ENCODE data around the gene MND1.
"Not testable (repeated sequence)": the region's sequence is repeated elsewhere in the genome, so short reads cannot be mapped to it uniquely, and the experiment has no call there.

The MND1 gene

DNA sequence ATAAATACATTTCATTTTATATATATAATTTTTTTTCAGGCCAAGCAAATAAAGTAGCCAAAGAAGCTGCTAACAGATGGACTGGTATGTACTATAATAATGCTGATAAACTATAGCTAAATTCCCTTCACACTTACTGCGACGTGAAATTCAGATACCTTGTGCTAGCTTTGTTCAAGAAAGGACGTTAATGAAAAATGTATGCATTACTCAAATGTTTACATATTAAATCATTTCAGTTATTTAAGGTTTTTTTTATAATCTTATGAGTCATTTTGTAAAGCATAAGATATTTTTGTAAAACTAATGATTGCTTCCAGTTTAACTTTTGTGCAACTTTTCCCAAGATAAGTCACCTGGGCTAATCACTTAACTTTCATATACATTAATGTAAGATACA lies 64.4 kb downstream of the MND1 start:
- Histone ChIP-seq H3K36me3 (ENCODE audit: insufficient read depth, low read length) (no peaks in the 10 kb centered on the region), H3K4me2 (ENCODE audit: low read length) (no peak overlapping the region), H3K4me1 (ENCODE audit: control insufficient read depth, insufficient read depth, low read length) (peaks cover 15% of the 10 kb centered on the region), H3K9ac (ENCODE audit: low read depth, low read length) (no peak overlapping the region), H3K9me3 (replicated peaks; ENCODE audit: low read length) (no peaks in the 10 kb centered on the region), H3K27me3 (ENCODE audit: control insufficient read depth, insufficient read depth, low read length) (no peaks in the 10 kb centered on the region), H3K4me3 (ENCODE audit: low read length) (no peak overlapping the region)

DNA sequence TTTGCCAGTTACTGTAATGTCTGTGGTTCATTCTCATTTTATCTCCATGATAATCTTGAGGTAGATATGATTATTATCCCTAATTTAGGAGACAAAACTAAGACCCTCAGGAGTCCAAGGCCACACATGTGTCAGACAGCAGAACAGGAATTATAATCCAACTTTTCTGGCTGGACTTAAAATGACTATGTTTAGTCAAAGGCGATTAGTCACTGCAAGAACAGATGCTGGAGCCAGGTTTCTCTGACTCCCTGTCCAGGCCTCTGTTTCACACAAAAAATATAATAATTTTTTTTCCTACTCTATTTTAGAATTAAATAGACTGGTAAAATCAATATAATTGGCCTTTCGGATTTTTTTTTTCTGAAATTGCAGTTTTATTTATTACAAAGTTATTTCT lies 64.9 kb downstream of the MND1 start:
- no peaks in the 10 kb centered on the region for H3K9me3 ChIP-seq (replicated peaks; ENCODE audit: low read length)
- no peak overlapping the region for H3K4me3 ChIP-seq (ENCODE audit: low read length)
- H3K4me1 ChIP-seq (ENCODE audit: control insufficient read depth, insufficient read depth, low read length), result peaks cover 15% of the 10 kb centered on the region
- peak overlapping the region; percentile 35 for H3K9ac ChIP-seq (ENCODE audit: low read depth, low read length)
- H3K4me2 ChIP-seq (ENCODE audit: low read length), result peak overlapping the region; percentile 38
- H3K36me3 ChIP-seq (ENCODE audit: insufficient read depth, low read length), result no peaks in the 10 kb centered on the region
- no peaks in the 10 kb centered on the region for H3K27me3 ChIP-seq (ENCODE audit: control insufficient read depth, insufficient read depth, low read length)

DNA sequence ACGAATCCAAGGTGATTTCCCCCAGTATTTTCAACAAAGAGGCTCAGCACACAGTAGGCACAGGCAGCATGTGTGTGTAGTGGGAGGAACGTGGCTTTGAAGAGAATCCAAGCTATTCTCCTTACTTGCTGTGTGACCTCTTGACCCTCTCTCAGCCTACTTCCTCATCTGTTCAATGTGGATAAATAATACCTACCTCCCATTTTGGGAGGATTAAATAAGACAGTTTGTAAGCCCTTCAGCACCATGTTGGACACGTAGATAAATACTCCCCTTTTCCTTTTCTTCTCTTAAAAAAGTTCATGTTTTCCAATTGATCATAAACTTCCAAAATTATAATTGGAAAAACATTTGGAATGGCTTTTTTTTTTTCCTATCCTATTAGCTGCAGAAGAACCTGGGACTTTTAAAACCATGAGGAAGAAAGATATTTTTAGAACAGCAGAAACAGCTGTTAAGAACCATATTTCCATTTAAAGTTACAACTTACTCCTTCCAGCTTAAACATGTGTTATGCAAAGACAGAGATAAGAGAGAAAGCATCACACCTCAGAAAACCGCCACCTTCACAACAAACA lies 65.5 kb downstream of the MND1 start:
- H3K4me2 ChIP-seq (ENCODE audit: low read length), result peak overlapping the region; percentile 38
- no peaks in the 10 kb centered on the region for H3K9me3 ChIP-seq (replicated peaks; ENCODE audit: low read length)
- H3K27me3 ChIP-seq (ENCODE audit: control insufficient read depth, insufficient read depth, low read length), result no peaks in the 10 kb centered on the region
- peaks cover 15% of the 10 kb centered on the region for H3K4me1 ChIP-seq (ENCODE audit: control insufficient read depth, insufficient read depth, low read length)
- H3K9ac ChIP-seq (ENCODE audit: low read depth, low read length), result peak overlapping the region; percentile 35
- H3K4me3 ChIP-seq (ENCODE audit: low read length), result no peak overlapping the region
- H3K36me3 ChIP-seq (ENCODE audit: insufficient read depth, low read length), result no peaks in the 10 kb centered on the region

DNA sequence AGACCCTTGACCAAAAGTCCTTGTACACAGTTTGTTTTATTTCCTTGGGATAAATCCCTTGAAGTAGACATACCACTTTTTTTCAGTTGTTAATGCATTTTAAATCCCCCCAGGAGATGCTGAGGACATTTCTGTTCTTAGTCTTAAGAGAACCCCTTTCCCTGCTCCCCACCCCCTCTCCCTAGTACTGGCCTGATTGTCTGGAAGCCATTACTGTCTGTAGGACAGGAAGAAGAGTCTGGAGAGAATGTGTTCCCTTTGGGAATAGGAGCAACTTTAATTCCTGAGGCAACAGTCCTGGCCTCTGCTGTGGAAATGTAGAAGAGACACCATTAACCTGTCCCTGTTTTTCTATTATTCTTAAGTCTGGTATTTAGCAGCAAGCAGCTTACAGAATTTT lies 69.4 kb downstream of the MND1 start:
- no peak overlapping the region for H3K4me3 ChIP-seq (ENCODE audit: low read length)
- no peaks in the 10 kb centered on the region for H3K27me3 ChIP-seq (ENCODE audit: control insufficient read depth, insufficient read depth, low read length)
- H3K4me1 ChIP-seq (ENCODE audit: control insufficient read depth, insufficient read depth, low read length), result peaks cover 14% of the 10 kb centered on the region
- H3K4me2 ChIP-seq (ENCODE audit: low read length), result no peak overlapping the region
- no peaks in the 10 kb centered on the region for H3K36me3 ChIP-seq (ENCODE audit: insufficient read depth, low read length)
- H3K9me3 ChIP-seq (replicated peaks; ENCODE audit: low read length), result no peaks in the 10 kb centered on the region
- H3K9ac ChIP-seq (ENCODE audit: low read depth, low read length), result no peak overlapping the region

DNA sequence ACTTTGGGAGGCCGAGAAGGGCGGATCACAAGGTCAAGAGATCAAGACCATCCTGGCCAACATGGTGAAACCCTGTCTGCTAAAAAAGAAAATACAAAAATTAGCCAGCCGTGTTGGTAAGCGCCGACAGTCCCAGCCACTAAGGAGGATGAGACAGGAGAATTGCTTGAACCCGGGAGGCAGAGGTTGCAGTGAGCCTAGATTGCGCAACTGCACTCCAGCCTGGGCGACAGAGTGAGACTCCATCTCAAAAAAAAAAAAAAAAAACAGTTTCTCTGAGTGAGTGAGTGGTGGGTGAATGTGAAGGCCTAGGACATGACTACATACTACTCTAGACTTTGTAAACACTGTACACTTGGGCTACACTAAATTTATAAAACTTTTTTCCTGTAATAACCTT lies 72.0 kb downstream of the MND1 start:
- H3K9ac ChIP-seq (ENCODE audit: low read depth, low read length); H3K4me1 ChIP-seq (ENCODE audit: control insufficient read depth, insufficient read depth, low read length); H3K27me3 ChIP-seq (ENCODE audit: control insufficient read depth, insufficient read depth, low read length); H3K4me3 ChIP-seq (ENCODE audit: low read length); H3K36me3 ChIP-seq (ENCODE audit: insufficient read depth, low read length); H3K9me3 ChIP-seq (replicated peaks; ENCODE audit: low read length); H3K4me2 ChIP-seq (ENCODE audit: low read length): not testable (repeated sequence)

DNA sequence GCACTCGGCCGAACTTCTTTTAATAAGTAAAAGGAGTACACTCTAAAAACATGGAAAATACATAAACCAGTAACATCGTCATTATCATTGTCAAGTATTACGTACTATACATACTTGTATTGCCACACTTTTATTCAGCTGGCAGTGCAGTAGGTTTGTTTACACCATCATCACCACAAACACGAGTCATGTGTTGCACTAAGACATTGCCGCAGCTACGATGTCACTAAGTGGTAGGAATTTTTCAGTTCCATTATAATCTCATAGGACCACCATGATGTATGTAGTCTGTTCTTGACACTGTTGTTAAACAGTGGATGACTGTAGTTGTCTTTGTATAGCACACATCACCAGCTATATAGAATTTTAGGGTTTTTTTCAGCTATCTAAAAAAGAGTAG lies 73.6 kb downstream of the MND1 start:
- no peaks in the 10 kb centered on the region for H3K36me3 ChIP-seq (ENCODE audit: insufficient read depth, low read length)

DNA sequence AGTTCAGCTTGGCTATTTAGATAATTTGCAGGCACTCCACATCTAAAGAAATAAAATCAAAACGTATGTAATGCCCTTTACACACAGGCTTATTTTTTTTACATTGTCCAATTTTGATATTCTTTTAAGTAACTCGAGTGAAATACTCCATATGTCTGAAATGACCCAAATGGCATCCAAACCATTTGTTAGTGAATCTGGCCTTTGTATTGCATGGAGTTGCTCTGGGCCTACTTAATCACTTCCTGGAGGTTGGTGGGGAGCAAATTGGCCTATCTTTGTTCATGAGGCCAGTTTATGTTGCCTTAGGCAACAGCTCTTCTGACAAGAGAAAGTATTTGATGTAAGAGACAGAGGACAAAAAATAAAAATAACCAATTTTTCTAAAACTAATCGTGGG lies 74.1 kb downstream of the MND1 start:
- no peak overlapping the region for H3K4me2 ChIP-seq (ENCODE audit: low read length)
- no peak overlapping the region for H3K9ac ChIP-seq (ENCODE audit: low read depth, low read length)
- H3K9me3 ChIP-seq (replicated peaks; ENCODE audit: low read length), result no peaks in the 10 kb centered on the region
- H3K27me3 ChIP-seq (ENCODE audit: control insufficient read depth, insufficient read depth, low read length), result no peaks in the 10 kb centered on the region
- H3K4me1 ChIP-seq (ENCODE audit: control insufficient read depth, insufficient read depth, low read length), result no peaks in the 10 kb centered on the region
- H3K4me3 ChIP-seq (ENCODE audit: low read length), result no peak overlapping the region
- H3K36me3 ChIP-seq (ENCODE audit: insufficient read depth, low read length), result no peaks in the 10 kb centered on the region

More for the DNA sequence above, 73.6 kb downstream of the MND1 start:
- H3K27me3 ChIP-seq (ENCODE audit: control insufficient read depth, insufficient read depth, low read length), result no peaks in the 10 kb centered on the region
- H3K9me3 ChIP-seq (replicated peaks; ENCODE audit: low read length), result no peaks in the 10 kb centered on the region
- no peak overlapping the region for H3K9ac ChIP-seq (ENCODE audit: low read depth, low read length)
- H3K4me2 ChIP-seq (ENCODE audit: low read length), result no peak overlapping the region
- no peaks in the 10 kb centered on the region for H3K4me1 ChIP-seq (ENCODE audit: control insufficient read depth, insufficient read depth, low read length)
- no peak overlapping the region for H3K4me3 ChIP-seq (ENCODE audit: low read length)

DNA sequence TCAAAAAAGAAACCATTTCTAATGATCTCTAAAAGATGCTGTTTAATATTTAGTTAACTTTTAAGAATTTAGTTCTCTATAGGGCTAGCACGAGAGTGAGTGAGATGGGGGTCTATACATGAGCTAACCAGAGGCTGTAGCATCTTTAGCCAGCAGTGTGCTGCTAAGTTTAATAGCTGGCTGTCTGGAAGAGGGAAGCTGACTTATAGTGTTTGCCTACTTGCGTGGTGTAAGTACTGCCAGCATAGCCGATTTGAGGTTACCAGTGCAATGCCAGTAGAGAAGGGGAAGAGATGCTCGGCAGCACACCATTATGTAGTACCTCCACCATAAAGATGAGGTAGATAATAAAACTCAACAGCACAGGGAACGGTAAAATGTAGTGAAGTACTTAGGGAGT lies 74.5 kb downstream of the MND1 start:
- no peak overlapping the region for H3K9ac ChIP-seq (ENCODE audit: low read depth, low read length)
- H3K27me3 ChIP-seq (ENCODE audit: control insufficient read depth, insufficient read depth, low read length), result no peaks in the 10 kb centered on the region
- H3K4me2 ChIP-seq (ENCODE audit: low read length), result no peak overlapping the region
- no peaks in the 10 kb centered on the region for H3K9me3 ChIP-seq (replicated peaks; ENCODE audit: low read length)
- H3K4me1 ChIP-seq (ENCODE audit: control insufficient read depth, insufficient read depth, low read length), result no peaks in the 10 kb centered on the region
- H3K4me3 ChIP-seq (ENCODE audit: low read length), result no peak overlapping the region
- no peaks in the 10 kb centered on the region for H3K36me3 ChIP-seq (ENCODE audit: insufficient read depth, low read length)

DNA sequence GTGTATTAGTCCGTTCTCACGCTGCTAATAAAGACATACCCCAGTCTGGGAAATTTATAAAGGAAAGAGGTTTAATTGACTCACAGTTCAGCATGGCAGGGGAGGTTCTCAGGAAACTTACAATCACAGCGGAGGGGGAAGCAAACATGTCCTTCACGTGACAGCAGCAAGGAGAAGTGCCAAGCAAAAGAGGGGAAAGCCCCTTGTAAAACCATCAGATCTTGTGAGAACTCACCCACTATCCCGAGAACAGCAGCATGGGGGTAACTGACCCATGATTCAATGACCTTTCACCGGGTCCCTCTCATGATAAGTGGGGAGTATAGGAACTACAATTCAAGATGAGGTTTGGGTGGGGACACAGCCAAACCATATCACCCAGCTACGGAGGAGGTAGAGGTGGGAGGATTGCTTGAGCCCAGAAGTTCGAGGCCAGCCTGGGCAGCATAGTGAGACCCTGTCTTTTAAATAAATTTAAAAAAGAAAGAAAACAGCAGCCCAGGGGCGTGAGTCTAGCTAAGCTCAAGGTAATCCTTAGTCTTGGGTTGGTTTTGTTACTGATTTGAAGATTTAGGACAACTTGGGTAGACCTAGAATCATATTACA lies 75.3 kb downstream of the MND1 start:
- no peaks in the 10 kb centered on the region for H3K27me3 ChIP-seq (ENCODE audit: control insufficient read depth, insufficient read depth, low read length)
- no peak overlapping the region for H3K9ac ChIP-seq (ENCODE audit: low read depth, low read length)
- H3K4me1 ChIP-seq (ENCODE audit: control insufficient read depth, insufficient read depth, low read length), result no peaks in the 10 kb centered on the region
- no peak overlapping the region for H3K4me2 ChIP-seq (ENCODE audit: low read length)
- no peaks in the 10 kb centered on the region for H3K9me3 ChIP-seq (replicated peaks; ENCODE audit: low read length)
- H3K36me3 ChIP-seq (ENCODE audit: insufficient read depth, low read length), result no peaks in the 10 kb centered on the region
- no peak overlapping the region for H3K4me3 ChIP-seq (ENCODE audit: low read length)

DNA sequence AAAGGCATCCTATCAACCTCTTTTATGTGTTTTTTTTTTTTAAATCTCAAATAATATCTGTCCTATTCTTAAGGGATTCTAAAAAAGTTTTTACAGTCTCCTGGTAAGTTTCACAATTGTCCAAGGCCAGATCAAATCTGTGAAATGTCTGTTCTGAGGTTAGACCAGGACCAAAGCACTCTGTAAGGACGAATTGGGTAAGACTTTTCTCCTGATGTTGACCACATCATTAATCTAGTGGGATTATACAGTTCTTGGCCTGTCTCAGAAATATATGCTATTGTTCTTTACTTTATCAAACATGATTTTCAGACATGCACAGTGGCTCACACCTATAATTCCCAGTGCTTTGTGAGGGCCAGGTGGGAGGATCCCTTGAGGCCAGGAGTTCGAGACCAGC lies 75.9 kb downstream of the MND1 start:
- no peak overlapping the region for H3K4me2 ChIP-seq (ENCODE audit: low read length)

DNA sequence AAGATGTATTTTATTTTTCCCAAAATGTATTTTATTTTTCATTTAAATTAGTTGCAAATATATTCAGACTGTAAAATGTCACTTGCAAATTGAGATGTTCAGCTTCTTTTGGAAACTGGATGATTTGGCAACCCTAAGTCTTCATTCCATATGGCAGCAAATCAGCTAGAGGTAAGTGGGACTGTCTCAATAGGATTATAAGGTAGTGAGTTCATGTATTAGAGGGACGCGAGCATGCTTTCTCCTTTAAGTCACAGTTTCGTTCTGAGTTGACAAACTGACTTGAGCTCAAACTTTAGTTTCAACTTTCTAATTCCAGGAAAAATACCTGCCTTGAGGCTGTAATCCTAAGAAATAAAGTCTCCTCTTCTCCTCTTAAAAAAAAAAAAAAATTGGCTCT lies 77.5 kb downstream of the MND1 start:
- Histone ChIP-seq H3K36me3 (ENCODE audit: insufficient read depth, low read length) (no peaks in the 10 kb centered on the region), H3K9ac (ENCODE audit: low read depth, low read length) (no peak overlapping the region), H3K4me3 (ENCODE audit: low read length) (no peak overlapping the region), H3K27me3 (ENCODE audit: control insufficient read depth, insufficient read depth, low read length) (no peaks in the 10 kb centered on the region), H3K4me2 (ENCODE audit: low read length) (no peak overlapping the region), H3K9me3 (replicated peaks; ENCODE audit: low read length) (no peaks in the 10 kb centered on the region), H3K4me1 (ENCODE audit: control insufficient read depth, insufficient read depth, low read length) (no peaks in the 10 kb centered on the region)

More for the DNA sequence above, 75.9 kb downstream of the MND1 start:
- no peaks in the 10 kb centered on the region for H3K9me3 ChIP-seq (replicated peaks; ENCODE audit: low read length)
- no peak overlapping the region for H3K9ac ChIP-seq (ENCODE audit: low read depth, low read length)
- H3K27me3 ChIP-seq (ENCODE audit: control insufficient read depth, insufficient read depth, low read length), result no peaks in the 10 kb centered on the region
- H3K36me3 ChIP-seq (ENCODE audit: insufficient read depth, low read length), result no peaks in the 10 kb centered on the region
- no peak overlapping the region for H3K4me3 ChIP-seq (ENCODE audit: low read length)
- H3K4me1 ChIP-seq (ENCODE audit: control insufficient read depth, insufficient read depth, low read length), result no peaks in the 10 kb centered on the region

DNA sequence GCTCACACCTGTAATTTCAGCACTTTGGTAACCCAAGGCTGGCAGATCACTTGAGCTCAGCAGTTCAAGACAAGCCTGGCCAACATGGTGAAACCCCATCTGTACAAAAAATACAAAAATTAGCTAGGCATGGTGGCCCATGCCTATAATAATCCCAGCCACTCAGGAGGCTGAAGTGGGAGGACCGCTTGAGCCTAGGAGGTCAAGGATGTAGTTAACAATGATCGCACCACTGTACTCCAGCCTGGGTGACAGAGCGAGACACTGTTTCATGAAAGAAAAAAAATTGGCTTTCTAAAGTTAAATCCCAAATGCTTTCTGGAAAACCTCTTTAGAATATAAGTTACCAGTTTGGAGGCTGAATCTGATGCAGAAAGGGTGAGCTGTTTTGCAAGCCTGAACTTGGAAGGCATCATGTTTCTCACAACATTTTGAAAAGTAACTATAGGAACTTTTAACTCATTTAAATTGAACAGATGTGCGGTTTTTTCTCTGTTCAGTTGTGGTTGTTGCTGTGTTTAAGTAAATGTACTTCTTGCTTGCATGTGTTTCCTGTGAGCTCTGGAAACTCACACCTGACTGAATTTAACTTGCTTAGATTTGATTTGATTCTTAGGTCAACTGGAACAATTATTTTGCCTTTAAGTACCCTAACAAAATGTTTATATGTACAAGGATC lies 81.9 kb downstream of the MND1 start:
- Histone ChIP-seq H3K9me3 (replicated peaks; ENCODE audit: low read length) (no peaks in the 10 kb centered on the region), H3K36me3 (ENCODE audit: insufficient read depth, low read length) (no peaks in the 10 kb centered on the region), H3K27me3 (ENCODE audit: control insufficient read depth, insufficient read depth, low read length) (no peaks in the 10 kb centered on the region), H3K4me2 (ENCODE audit: low read length) (no peak overlapping the region), H3K9ac (ENCODE audit: low read depth, low read length) (no peak overlapping the region), H3K4me1 (ENCODE audit: control insufficient read depth, insufficient read depth, low read length) (peaks cover 5% of the 10 kb centered on the region), H3K4me3 (ENCODE audit: low read length) (no peak overlapping the region)

All from skeletal muscle satellite cell (primary cell).